ENCODE results near the gene TBCC.

DNA sequence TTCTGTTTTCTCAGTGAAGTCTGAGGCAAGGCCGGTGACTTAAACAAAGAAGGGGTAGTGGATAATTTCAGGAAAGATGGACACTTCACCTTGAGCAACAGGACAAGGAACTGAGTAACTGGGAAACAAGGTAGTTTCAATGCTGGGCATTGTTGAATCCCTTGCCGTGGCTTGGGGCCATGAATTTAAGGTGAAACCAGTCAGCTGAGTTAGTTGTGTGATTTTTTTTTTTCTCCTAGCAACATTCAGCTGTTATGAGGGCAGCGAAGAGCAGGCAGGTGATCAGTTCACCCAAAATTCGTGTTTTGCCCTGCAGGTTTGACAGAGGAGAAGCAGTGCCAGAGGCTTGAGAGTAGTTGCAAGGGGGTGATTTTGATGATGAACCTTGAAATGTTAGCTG is 42.8 kb upstream of the TBCC start:
- TF ChIP-seq, protein P1, sequence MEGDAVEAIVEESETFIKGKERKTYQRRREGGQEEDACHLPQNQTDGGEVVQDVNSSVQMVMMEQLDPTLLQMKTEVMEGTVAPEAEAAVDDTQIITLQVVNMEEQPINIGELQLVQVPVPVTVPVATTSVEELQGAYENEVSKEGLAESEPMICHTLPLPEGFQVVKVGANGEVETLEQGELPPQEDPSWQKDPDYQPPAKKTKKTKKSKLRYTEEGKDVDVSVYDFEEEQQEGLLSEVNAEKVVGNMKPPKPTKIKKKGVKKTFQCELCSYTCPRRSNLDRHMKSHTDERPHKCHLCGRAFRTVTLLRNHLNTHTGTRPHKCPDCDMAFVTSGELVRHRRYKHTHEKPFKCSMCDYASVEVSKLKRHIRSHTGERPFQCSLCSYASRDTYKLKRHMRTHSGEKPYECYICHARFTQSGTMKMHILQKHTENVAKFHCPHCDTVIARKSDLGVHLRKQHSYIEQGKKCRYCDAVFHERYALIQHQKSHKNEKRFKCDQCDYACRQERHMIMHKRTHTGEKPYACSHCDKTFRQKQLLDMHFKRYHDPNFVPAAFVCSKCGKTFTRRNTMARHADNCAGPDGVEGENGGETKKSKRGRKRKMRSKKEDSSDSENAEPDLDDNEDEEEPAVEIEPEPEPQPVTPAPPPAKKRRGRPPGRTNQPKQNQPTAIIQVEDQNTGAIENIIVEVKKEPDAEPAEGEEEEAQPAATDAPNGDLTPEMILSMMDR (IDR thresholded peaks at IDR 0.05), result no peak
- TF ChIP-seq POLR2A (IDR thresholded peaks at IDR 0.05), result no peak

All from heart left ventricle (tissue), 13 donors.